Breast epithelium (tissue), 3 donors: ENCODE results near the gene CARD9.

ENCODE experiments used
- CTCF ChIP-seq, 3 donors: fragments of 450-650 bp; IDR thresholded peaks; one replicate each; pipeline ENCODE4 v1.5.1; 2016 to 2017; ENCODE audit warnings: antibody characterized with exemption in 3 of 3, mild to moderate bottlenecking in 3 of 3, moderate library complexity in 3 of 3
- POLR2A ChIP-seq: fragments of 450-650 bp; IDR thresholded peaks from one replicate; pipeline ENCODE4 v1.6.1; 2016; ENCODE audit warnings: antibody characterized with exemption, mild to moderate bottlenecking, moderate library complexity
- POLR2AphosphoS5 ChIP-seq, 3 donors: sonication (generic); formaldehyde crosslinking; IDR thresholded peaks; one replicate each; pipeline ENCODE4 v1.6.1; 2017; ENCODE audit warnings: antibody characterized with exemption in 3 of 3

- TF ChIP-seq POLR2A (no peak), CTCF (IDR thresholded peaks at IDR 0.05) (no peak), POLR2AphosphoS5 (IDR thresholded peaks at IDR 0.05) (no peak)
Observed at GRCh38 chr9:136393531-136393930, 20.1 kb upstream of the CARD9 start.
